OCI-LY7 (cell line): ENCODE measurements around the gene KIF25. TPM values are rescaled to one million over a fixed set of nuclear protein-coding genes. Genes with fewer than 3 reads are reported as not detected.

Source experiments
- BruUV-seq: library from RNA; stranded (reverse); fragments of 400-500 nt; replicated peaks from 2 replicates; lab custom pipeline; 2021; lab: Mats Ljungman, UMichigan
- CTCF ChIA-PET: fragments of 300-600 bp; sonication (Branson Sonifier 250); formaldehyde crosslinking; loops from one replicate; lab custom pipeline; 2022; ENCODE audit warnings: antibody characterized with exemption; ENCODE audit not compliant: unreplicated experiment; lab: Charles Lee
- POLR2A ChIA-PET: fragments of 300-600 bp; sonication (Branson Sonifier 250); formaldehyde crosslinking; loops from one replicate; lab custom pipeline; 2022; ENCODE audit warnings: antibody characterized with exemption; lab: Charles Lee
- DNase-seq: peaks from one replicate; pipeline ENCODE4 v3.0.0-alpha.2; 2015; ENCODE audit warnings: low spot score
- H2AFZ ChIP-seq: fragments of 200-600 bp; sonication (generic), shearing (Covaris generic); 2 replicates; pipeline ENCODE4 v1.6.1; 2014; ENCODE audit warnings: mild to moderate bottlenecking, antibody characterized with exemption, low read length, moderate library complexity
- H3K27ac ChIP-seq: fragments of 200-600 bp; sonication (generic); 2 replicates; pipeline ENCODE4 v1.5.1; 2014; ENCODE audit warnings: mixed run types, low read depth, mild to moderate bottlenecking, moderate library complexity, low read length, inconsistent platforms; ENCODE audit not compliant: poor library complexity, severe bottlenecking
- H3K36me3 ChIP-seq: fragments of 200-600 bp; sonication (generic); 2 replicates; pipeline ENCODE4 v1.6.1; 2014; ENCODE audit warnings: mild to moderate bottlenecking, antibody characterized with exemption, low read length, moderate library complexity, mixed read lengths; ENCODE audit not compliant: insufficient read depth
- H3K4me1 ChIP-seq: fragments of 200-600 bp; sonication (generic); 2 replicates; pipeline ENCODE4 v1.5.1; 2014; ENCODE audit warnings: mild to moderate bottlenecking, low read length; ENCODE audit not compliant: insufficient read depth, poor library complexity, severe bottlenecking
- H3K4me2 ChIP-seq: fragments of 200-600 bp; sonication (generic); 2 replicates; pipeline ENCODE4 v1.6.1; 2014; ENCODE audit warnings: mild to moderate bottlenecking, low read length
- H3K4me3 ChIP-seq: fragments of 200-600 bp; sonication (generic); 2 replicates; pipeline ENCODE4 v1.5.1; 2014; ENCODE audit warnings: mild to moderate bottlenecking, low read depth, low read length; ENCODE audit not compliant: poor library complexity, severe bottlenecking
- H3K79me2 ChIP-seq: fragments of 200-600 bp; sonication (generic); 2 replicates; pipeline ENCODE4 v1.6.1; 2016; ENCODE audit warnings: low read depth, mild to moderate bottlenecking, low read length, moderate library complexity, mixed read lengths; ENCODE audit not compliant: insufficient read depth
- H3K9me2 ChIP-seq: fragments of 200-600 bp; sonication (generic); 2 replicates; pipeline ENCODE4 v1.6.1; 2016; ENCODE audit warnings: mild to moderate bottlenecking, low read length, mixed read lengths; ENCODE audit not compliant: insufficient read depth
- H3K9me3 ChIP-seq: fragments of 200-600 bp; sonication (generic); 2 replicates; pipeline ENCODE4 v1.6.1; 2014; ENCODE audit warnings: mild to moderate bottlenecking, mixed run types, low read length, mixed read lengths
- H4K20me1 ChIP-seq: fragments of 200-600 bp; sonication (generic); 2 replicates; pipeline ENCODE4 v1.6.1; 2014; ENCODE audit warnings: mild to moderate bottlenecking, antibody characterized with exemption, low read length, moderate library complexity, mixed read lengths; ENCODE audit not compliant: insufficient read depth
- CTCF ChIP-seq: fragments of 200-600 bp; sonication (generic); conservative IDR thresholded peaks from 2 replicates; pipeline ENCODE4 v1.5.1; 2014; ENCODE audit warnings: mild to moderate bottlenecking, antibody characterized with exemption, low read length, moderate library complexity, mixed read lengths
- EZH2phosphoT487 ChIP-seq: fragments of 200-600 bp; sonication (generic); IDR thresholded peaks from 2 replicates; pipeline ENCODE4 v1.6.1; 2018; ENCODE audit warnings: low read depth, borderline replicate concordance, mild to moderate bottlenecking, mixed run types, antibody characterized with exemption, low read length, moderate library complexity, mixed read lengths
- intact Hi-C: fragments of 100-400 bp; cut with micrococcal nuclease; formaldehyde crosslinking; loops from one replicate; pipeline ENCODE4 v1.10.0; 2022; ENCODE audit not compliant: unreplicated experiment
- total RNA-seq, 2 experiments: library from RNA; depleted of rRNA in 1 of 2; stranded (reverse); fragments of >200 nt in 1 of 2; shearing (Covaris generic) in 1 of 2; gene quantifications; 2 replicates each; pipeline ENCODE4 v1.2.3, GENCODE V29; 2014 to 2022

Gene KIF25
- total RNA-seq, 2 experiments from 2014 or later: not detected

- no TSS peak for BruUV-seq
- no peak for TF ChIP-seq CTCF
- TF ChIP-seq EZH2phosphoT487: no peak
- CTCF ChIA-PET: no interaction called here
These were observed 30.1 kb downstream of the KIF25 start for GRCh38 chr6:168027521-168027920.

GRCh38 chr6:168028181-168028580, 30.7 kb downstream of the KIF25 start:
- H2AFZ ChIP-seq: no peak overlapping the region
- TF ChIP-seq CTCF (no peak), EZH2phosphoT487 (no peak)
- no peaks in the 10 kb centered on the region for H3K79me2 ChIP-seq
- no peaks in the 10 kb centered on the region for H3K9me2 ChIP-seq
- no peak overlapping the region for H3K4me2 ChIP-seq
- H3K9me3 ChIP-seq: no peaks in the 10 kb centered on the region
- no peak overlapping the region for H3K4me3 ChIP-seq
- H3K27ac ChIP-seq: no peak overlapping the region
- no peaks in the 10 kb centered on the region for H3K36me3 ChIP-seq
- intact Hi-C loops: no loop called here
- no peaks in the 10 kb centered on the region for H3K4me1 ChIP-seq
- no peaks in the 10 kb centered on the region for H4K20me1 ChIP-seq
- CTCF ChIA-PET: no interaction called here
- no peak for DNase-seq
- no TSS peak for BruUV-seq
- POLR2A ChIA-PET: interaction anchor here (0.6 kb wide), 1 partner anchor 817 kb away, joined by 5 read pairs; no protein-coding TSS in a partner anchor

More at GRCh38 chr6:168027521-168027920, 30.1 kb downstream of the KIF25 start:
- no peak overlapping the region for H3K4me3 ChIP-seq
- POLR2A ChIA-PET: no interaction called here
- no peak overlapping the region for H3K4me2 ChIP-seq
- intact Hi-C loops: no loop called here
- H3K27ac ChIP-seq: no peak overlapping the region
- no peak overlapping the region for H2AFZ ChIP-seq
- H3K9me2 ChIP-seq: no peaks in the 10 kb centered on the region
- H3K4me1 ChIP-seq: no peaks in the 10 kb centered on the region
- no peaks in the 10 kb centered on the region for H3K79me2 ChIP-seq
- H4K20me1 ChIP-seq: no peaks in the 10 kb centered on the region
- H3K36me3 ChIP-seq: no peaks in the 10 kb centered on the region
- H3K9me3 ChIP-seq: no peaks in the 10 kb centered on the region
- DNase-seq: no peak

- H3K4me2 ChIP-seq: no peak overlapping the region
- no peaks in the 10 kb centered on the region for H3K79me2 ChIP-seq
- H3K36me3 ChIP-seq: no peaks in the 10 kb centered on the region
- no peak for TF ChIP-seq CTCF
- no peak for TF ChIP-seq EZH2phosphoT487
- intact Hi-C loops: no loop called here
- H3K9me2 ChIP-seq: no peaks in the 10 kb centered on the region
- no peak overlapping the region for H2AFZ ChIP-seq
- CTCF ChIA-PET: no interaction called here
- POLR2A ChIA-PET: no interaction called here
- no peaks in the 10 kb centered on the region for H3K9me3 ChIP-seq
- no peaks in the 10 kb centered on the region for H3K4me1 ChIP-seq
- H4K20me1 ChIP-seq: no peaks in the 10 kb centered on the region
- no TSS peak for BruUV-seq
- DNase-seq: no peak
- H3K27ac ChIP-seq: no peak overlapping the region
- no peak overlapping the region for H3K4me3 ChIP-seq
These were observed 32.2 kb downstream of the KIF25 start for GRCh38 chr6:168029459-168030217.
